Cardiac septum (tissue), 1 donor: ENCODE data around the gene MEN1. TPM values are rescaled to one million over a fixed set of nuclear protein-coding genes. Genes with fewer than 3 reads are reported as not detected.

ENCODE experiments used
- DNase-seq: peaks from one replicate; pipeline ENCODE4 v3.0.0-alpha.2; 2020; ENCODE audit warnings: low spot score
- intact Hi-C: fragments of 100-400 bp; cut with DNase I; formaldehyde crosslinking; loops from one replicate; pipeline ENCODE4 v1.14.0; 2022
- long read RNA-seq: library from polyadenylated mRNA; unstranded; transcript quantifications from one replicate; pipeline ENCODE4 v2.0.0, GENCODE V29; 2021
- total RNA-seq: library from RNA; stranded (reverse); fragmentation: NEBNext Ultra II Directional; extraction: Animal tissue kit (Norgen Biotek cat#: 25700); gene quantifications from one replicate; pipeline ENCODE4 v1.2.1, GENCODE V29; 2021
- donor health status: DM: no; HTN: no; CAD: no.

The MEN1 gene
- 8.6 TPM for total RNA-seq
- long read RNA-seq, partial matches to known transcripts, result 0 of 10 reads
- long read RNA-seq, other reads (novel, unspliced or antisense), result 5 of 10 reads

- intact Hi-C loops, result no loop called here
These were observed at the start of gene MEN1 for GRCh38 chr11:64810271-64810890. Gene MEN1, minus strand, starts transcription at chr11:64810551. Its CDS starts 442 bp downstream, at chr11:64810109.

DNA sequence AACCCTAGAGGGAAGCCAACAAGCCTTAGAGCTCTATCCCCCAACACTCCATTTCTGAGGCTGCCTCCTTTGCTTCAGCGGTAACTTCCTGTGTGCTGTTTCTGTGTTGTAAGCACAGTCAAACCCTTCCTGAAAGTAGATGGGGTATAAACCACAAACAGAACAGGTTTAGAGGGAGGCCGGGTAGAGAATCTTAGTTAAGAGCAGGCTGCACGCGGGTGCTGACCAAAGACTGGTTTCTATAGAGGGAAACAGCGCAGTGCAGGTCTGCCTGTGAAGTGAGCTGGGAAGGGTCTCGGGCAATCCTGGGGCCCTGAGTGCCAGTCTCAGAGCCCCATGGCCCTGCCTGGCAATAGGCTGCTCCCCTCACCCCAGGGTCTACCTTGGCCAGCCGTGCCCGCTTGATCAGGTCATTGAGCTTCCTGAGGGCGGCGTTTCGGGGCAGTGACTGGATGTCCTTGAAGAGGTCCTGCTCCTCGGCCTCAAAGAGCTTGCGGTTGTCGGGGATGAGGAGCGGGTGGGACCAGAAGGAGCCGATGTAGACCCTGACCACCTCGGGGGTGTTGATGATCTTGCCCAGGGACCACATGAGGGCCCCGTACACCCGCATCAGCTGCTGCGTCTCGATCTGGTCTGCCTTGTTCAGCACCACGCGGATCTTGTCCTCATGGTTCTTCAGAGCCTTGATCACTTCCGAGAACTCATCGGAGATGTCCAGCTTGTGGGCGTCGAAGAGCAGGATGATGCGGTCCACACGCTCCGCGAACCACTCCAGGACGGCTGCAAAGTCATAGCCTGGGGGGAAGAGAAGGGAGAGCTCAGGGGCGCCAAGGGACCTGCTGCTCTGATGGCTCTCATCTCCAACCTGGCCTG, 49.4 kb upstream of the MEN1 start:
- intact Hi-C loops, result no loop called here
- no peak for DNase-seq

More at GRCh38 chr11:64810271-64810890, at the start of gene MEN1:
- peak; percentile 96 for DNase-seq

GRCh38 chr11:64858467-64859263, 48.3 kb upstream of the MEN1 start:
- peak; percentile 87 for DNase-seq
- intact Hi-C loops, result no loop called here

DNA sequence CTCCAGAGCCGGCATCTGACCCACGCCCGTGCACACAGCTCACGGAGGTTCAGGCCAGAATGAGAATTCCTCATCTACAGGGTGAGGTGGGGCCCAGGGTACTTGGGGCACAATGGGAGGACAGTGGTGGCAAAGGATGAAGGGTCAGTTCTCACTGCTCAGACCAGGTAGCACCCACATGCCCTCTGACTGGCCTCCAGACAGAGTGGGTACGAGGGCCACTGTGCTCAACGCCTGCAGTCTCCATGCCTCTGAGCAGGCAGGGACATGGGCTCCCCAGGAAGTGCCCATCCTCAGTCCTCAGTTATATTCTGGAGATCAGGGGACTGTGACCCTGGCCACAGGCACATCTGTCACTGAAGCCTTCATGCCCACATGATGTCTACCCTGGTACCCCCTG, 47.1 kb upstream of the MEN1 start:
- intact Hi-C loops, result no loop called here
- no peak for DNase-seq

DNA sequence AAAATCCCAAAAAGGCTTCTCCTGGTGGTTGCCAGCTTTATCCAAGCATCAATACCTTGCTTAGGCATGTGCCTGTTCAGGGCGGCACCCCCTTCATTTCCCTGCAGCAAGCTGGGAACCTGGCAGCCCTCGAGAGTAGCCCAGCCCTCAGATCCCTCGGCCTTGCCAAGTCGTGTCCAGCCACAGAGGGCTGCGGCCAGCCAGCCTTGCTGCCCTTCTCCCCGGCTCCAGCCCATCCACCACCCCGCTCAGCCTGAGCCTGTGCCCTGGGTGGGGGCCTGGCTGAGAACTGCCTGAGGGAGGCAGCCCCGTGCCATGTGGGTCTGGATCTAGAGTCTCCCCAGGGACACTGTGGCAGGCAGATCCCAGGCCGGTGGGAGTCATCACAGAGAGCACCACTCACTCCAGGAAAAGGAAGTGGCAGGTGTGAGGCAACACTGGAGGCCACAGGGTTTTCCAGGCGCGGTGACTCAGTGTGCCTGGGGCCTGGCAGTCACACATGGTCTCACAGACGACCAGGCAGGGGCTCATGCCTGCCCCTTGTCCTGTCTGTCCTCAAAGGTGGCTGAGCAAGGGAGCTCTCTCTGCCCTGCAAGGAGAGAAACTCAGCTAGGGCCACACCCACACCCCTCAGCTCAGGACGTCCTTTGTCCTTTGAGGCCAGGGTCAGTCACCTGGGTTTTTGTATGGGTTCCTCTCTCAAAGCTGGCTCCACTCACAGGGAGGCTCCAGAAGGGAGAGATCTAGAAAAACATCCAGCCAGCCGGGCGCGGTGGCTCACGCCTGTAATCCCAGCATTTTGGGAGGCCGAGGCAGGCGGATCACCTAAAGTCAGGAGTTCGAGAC, 46.3 kb upstream of the MEN1 start:
- peak; percentile 92 for DNase-seq
- intact Hi-C loops, result no loop called here

DNA sequence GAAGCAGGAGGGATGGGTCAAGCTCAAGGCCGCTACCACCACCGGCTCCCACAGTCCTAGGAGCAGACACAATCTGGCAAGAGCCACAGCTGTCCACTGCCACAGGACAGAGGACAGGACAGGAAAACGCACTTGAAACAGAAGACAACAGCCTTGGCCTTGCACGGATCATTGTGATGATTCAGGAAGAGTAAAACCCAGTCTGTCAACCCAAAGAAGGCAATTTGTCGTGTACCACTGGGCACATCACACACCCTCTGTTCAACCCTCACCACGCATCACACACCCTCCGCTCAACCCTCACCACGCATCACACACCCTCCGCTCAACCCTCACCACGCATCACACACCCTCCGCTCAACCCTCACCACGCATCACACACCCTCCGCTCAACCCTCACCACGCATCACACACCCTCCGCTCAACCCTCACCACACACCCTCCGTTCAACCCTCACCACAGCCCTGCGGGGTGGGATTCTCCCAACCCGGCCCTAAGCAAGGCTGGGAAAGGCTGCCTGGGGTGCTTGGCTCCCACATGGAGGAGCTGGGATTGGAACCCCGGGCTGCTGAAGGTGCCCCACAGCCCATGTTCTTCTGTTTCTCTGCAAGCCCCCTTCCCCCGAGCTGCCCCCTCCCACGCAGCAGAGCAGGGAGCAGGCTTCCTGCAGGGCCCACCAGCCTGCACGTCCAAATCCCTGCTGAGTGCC, 45.4 kb upstream of the MEN1 start:
- DNase-seq, result no peak

GRCh38 chr11:64854534-64855502, 44.5 kb upstream of the MEN1 start:
- peak; percentile 95 for DNase-seq
- intact Hi-C loops, result loop anchor here (2.0 kb wide), 1 partner anchor 22 kb away; no protein-coding TSS in a partner anchor

More for the DNA sequence above, 45.4 kb upstream of the MEN1 start:
- intact Hi-C loops, result loop anchor here (2.0 kb wide), 1 partner anchor 21 kb away; no protein-coding TSS in a partner anchor

GRCh38 chr11:64854157-64854533, 43.8 kb upstream of the MEN1 start:
- intact Hi-C loops, result loop anchor here (2.0 kb wide), 1 partner anchor 23 kb away; no protein-coding TSS in a partner anchor
- DNase-seq, result no peak

DNA sequence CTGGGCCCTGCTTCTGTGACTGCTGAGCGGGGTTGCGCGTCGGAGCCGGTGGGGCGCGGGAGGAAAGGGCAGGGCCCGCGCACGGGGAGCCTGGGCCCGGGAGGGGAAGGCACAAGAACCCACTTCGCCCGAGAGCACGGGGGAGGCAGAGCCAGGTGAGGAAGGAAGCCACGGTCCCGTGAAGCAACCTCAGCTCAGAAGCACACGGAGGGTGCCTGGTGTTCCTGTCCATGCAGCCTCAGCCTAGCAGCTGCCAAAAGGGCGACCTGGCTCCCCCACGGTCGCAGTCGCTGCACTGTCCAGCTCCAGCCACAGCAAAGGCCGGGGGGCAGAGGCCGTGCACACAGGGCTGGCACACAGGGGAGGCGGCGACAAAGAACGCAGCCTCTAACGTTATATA, 43.4 kb upstream of the MEN1 start:
- no peak for DNase-seq
- intact Hi-C loops, result loop anchor here (2.0 kb wide), 1 partner anchor 23 kb away; no protein-coding TSS in a partner anchor

DNA sequence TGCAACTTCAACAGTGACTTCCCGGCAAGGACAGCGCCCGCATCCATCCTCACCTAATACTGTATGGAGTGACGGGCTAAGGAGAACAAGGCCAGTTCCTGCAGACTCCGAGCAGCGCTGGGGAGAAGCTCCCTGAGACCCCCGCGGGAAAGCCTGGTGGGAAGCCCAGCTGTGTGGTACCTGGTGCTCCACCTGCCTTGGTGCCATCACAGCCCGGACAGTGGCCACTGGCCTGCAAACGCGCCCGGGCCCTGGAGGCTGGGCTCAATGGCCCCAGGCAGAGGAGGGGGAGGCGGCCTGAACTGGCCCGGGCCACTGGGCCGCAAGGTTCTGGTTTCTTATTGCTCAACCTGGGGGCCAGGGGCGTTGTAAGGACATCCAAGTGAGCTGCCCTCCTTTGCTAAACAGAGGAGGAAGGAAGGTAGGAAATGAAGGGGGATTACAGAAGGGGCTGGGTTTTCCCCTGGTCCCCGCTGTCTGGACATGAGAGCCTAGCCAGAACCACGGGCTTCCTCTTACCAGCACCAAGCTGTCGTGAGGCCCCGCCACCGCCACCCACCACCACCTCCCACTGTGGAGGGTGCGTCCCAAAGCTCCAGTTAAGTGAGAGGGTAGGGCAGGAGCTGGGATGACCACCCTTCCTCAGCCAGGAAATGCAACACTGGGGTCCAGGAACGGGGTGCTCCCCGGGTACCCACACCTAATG, 42.6 kb upstream of the MEN1 start:
- DNase-seq, result no peak
- intact Hi-C loops, result no loop called here

GRCh38 chr11:64851831-64852351, 41.5 kb upstream of the MEN1 start:
- DNase-seq, result no peak
- intact Hi-C loops, result no loop called here

DNA sequence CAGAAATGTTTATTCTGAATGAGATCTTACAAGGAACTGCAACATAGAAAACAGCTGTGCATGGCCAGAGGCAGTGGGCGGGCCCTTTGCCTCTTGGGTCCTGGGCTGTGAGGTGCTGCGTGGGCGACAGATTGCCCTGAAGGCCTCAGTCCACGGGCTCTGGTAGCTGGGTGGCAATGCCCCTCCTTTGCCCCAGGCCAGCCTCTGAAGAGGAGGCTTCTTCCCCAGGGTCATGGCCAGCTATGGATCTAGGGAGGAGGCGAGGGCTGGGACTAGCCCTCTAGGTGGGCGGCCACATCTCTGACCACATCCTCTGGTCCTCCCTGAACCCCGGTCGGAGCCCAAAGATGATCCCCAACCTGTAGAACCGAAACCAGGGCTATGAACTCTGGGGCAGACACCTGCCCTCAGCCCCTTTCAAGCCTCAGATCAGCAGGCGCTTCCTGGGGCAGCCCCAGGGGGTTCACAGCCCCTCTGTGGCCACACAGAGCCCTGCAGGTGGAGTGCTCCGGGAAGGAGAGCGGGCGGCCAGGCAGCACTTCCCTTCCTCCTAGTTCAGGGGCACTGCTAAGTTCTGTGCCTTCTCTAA, 40.7 kb upstream of the MEN1 start:
- DNase-seq, result no peak
- intact Hi-C loops, result no loop called here

GRCh38 chr11:64849598-64850356, 39.4 kb upstream of the MEN1 start:
- intact Hi-C loops, result loop anchor here (2.0 to 10.0 kb wide), 3 partner anchors 163 to 269 kb away; partner anchors contain the start of gene ARL2
- no peak for DNase-seq

GRCh38 chr11:64848826-64849597, 38.7 kb upstream of the MEN1 start:
- DNase-seq, result no peak
- intact Hi-C loops, result loop anchor here (2.0 to 10.0 kb wide), 3 partner anchors 163 to 270 kb away; partner anchors contain the start of gene ARL2
